Transverse colon (tissue), 4 donors: Measurements from ENCODE around the gene TMCO1. TPM values are rescaled to one million over a fixed set of nuclear protein-coding genes. Genes with fewer than 3 reads are reported as not detected.

Experiments used
- DNase-seq: peaks from one replicate; pipeline ENCODE4 v3.0.0-alpha.2; 2019
- H3K27ac ChIP-seq, 4 donors: fragments of 200-600 bp; sonication (generic); 2 replicates each; pipeline ENCODE4 v1.5.1; 2016 to 2018; ENCODE audit warnings: inconsistent platforms in 4 of 4
- H3K27me3 ChIP-seq: fragments of 200-600 bp; sonication (generic); 2 replicates; pipeline ENCODE4 v1.5.1; 2017; ENCODE audit warnings: inconsistent platforms
- H3K36me3 ChIP-seq, 4 donors: fragments of 200-600 bp; sonication (generic); 2 replicates each; pipeline ENCODE4 v1.5.1; 2017 to 2019; ENCODE audit warnings: inconsistent platforms in 4 of 4
- H3K4me1 ChIP-seq, 4 donors: fragments of 200-600 bp; sonication (generic); 2 replicates each; pipeline ENCODE4 v1.5.1; 2017 to 2020; ENCODE audit warnings: inconsistent platforms in 4 of 4
- H3K4me3 ChIP-seq, 4 donors: fragments of 200-600 bp; sonication (generic); 1 replicate in 1 of 4; 2 replicates in 3 of 4; pipeline versions ENCODE4 v1.5.1 to v1.6.1; 2017 to 2019; ENCODE audit warnings: inconsistent platforms in 4 of 4
- H3K9me3 ChIP-seq, 2 donors: fragments of 200-600 bp; sonication (generic); 2 replicates each; pipeline ENCODE4 v1.5.1; 2017 to 2019; ENCODE audit warnings: inconsistent platforms in 2 of 2
- EP300 ChIP-seq: sonication (generic); formaldehyde crosslinking; IDR thresholded peaks from one replicate; pipeline ENCODE4 v1.6.1; 2017; ENCODE audit warnings: antibody characterized with exemption, low read depth
- POLR2A ChIP-seq: fragments of 450-650 bp; IDR thresholded peaks from one replicate; pipeline ENCODE4 v1.6.1; 2016; ENCODE audit warnings: antibody characterized with exemption, mild to moderate bottlenecking, moderate library complexity
- POLR2AphosphoS5 ChIP-seq, 3 donors: sonication (generic); formaldehyde crosslinking; IDR thresholded peaks; one replicate each; pipeline ENCODE4 v1.6.1; 2016; ENCODE audit warnings: antibody characterized with exemption in 3 of 3
- WGBS, 2 donors: methylation state at CpG; one replicate each; pipeline ENCODE4 v1.1.5; 2018; ENCODE audit warnings: low coverage in 1 of 2; 5-methylcytosine and 5-hydroxymethylcytosine counted together
- in situ Hi-C, 4 donors: fragments of 200-750 bp; cut with MboI; loops; one replicate each; pipeline versions ENCODE4 v1.15.0 to v1.15.1; 2017; ENCODE audit warnings: low sequenced_read_pairs in 3 of 4, low pct_ligation_motif_present in 1 of 4, low pct_unique_long_range_greater_than_20kb in 1 of 4
- intact Hi-C: fragments of 100-400 bp; cut with DNase I; formaldehyde crosslinking; loops from one replicate; pipeline ENCODE4 v1.15.1; 2023; ENCODE audit warnings: low total_unique reads
- total RNA-seq, 4 donors: library from RNA; depleted of rRNA; stranded (reverse); fragments of >200 nt; gene quantifications; one replicate each; pipeline ENCODE4 v1.1.0, GENCODE V29; 2016
- TF ChIP-seq, protein P1 (sequence below), 5 experiments: fragments of 200-600 bp in 3 of 5; fragments of 450-650 bp in 2 of 5; sonication (generic) in 3 of 5; IDR thresholded peaks; 1 replicate in 2 of 5; 2 replicates in 3 of 5; pipeline ENCODE4 v1.5.1; 2016 to 2017; ENCODE audit warnings: antibody characterized with exemption in 5 of 5, inconsistent platforms in 3 of 5, mild to moderate bottlenecking in 2 of 5, moderate library complexity in 1 of 5

Gene TMCO1
- total RNA-seq, 4 donors from 2014 or later = 28.3 to 180 (median 128) TPM

DNA sequence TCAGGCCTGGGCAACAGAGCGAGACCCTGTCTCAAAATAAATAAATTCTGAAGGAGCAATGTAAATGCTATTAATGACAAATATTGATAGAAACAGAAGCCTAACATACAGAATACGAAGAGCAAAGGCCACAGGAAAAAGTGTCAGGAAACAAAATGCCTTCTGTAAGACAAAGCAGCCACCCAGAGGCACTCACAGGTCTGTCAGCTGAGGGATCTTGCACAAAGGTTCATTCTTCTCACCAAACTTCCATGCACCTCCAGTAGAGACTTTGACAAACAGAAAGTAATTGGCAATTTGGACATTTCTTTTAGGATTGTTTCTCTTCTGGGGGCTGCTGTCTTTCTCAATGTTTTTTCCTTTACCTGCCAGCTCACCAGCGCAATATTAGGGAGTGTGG is 69.1 kb downstream of the TMCO1 start:
- Histone ChIP-seq H3K4me3 (no peak overlapping the region), H3K27ac (no peak overlapping the region), H3K36me3 (no peaks in the 10 kb centered on the region), H3K27me3 (peaks cover 3% of the 10 kb centered on the region), H3K4me1 (peaks cover 13 to 29% (median 20%) of the 10 kb centered on the region in 4 donors), H3K9me3 (no peaks in the 10 kb centered on the region)
- TF ChIP-seq EP300 = no peak
- WGBS, 2 donors = 80 to 92% methylated on average over 2 to 3 of the region's 3 CpGs
- in situ Hi-C loops = loop anchor here in 1 of 4 donors (10.0 kb wide), 1 partner anchor 95 kb away; no protein-coding TSS in a partner anchor
- DNase-seq = no peak
- intact Hi-C loops = loop anchor here (10.0 kb wide), 1 partner anchor 55 kb away; no protein-coding TSS in a partner anchor

- Histone ChIP-seq H3K27me3 (no peaks in the 10 kb centered on the region), H3K9me3 (no peaks in the 10 kb centered on the region), H3K36me3 (peaks cover 0 to 5% (median 0%) of the 10 kb centered on the region in 4 donors), H3K4me1 (peaks cover 13 to 29% (median 20%) of the 10 kb centered on the region in 4 donors), H3K27ac (peak overlapping the region; percentile 93 to 96 (median 96)), H3K4me3 (peak overlapping the region; percentile 14 to 69 (median 67))
- in situ Hi-C loops (loop anchor here in 1 of 4 donors (10.0 kb wide), 1 partner anchor 94 kb away; no protein-coding TSS in a partner anchor), intact Hi-C loops (loop anchor here (10.0 kb wide), 1 partner anchor 54 kb away; no protein-coding TSS in a partner anchor)
- no peak for TF ChIP-seq POLR2A
- TF ChIP-seq POLR2AphosphoS5 (IDR thresholded peaks at IDR 0.05) = no peak
- TF ChIP-seq, protein P1, sequence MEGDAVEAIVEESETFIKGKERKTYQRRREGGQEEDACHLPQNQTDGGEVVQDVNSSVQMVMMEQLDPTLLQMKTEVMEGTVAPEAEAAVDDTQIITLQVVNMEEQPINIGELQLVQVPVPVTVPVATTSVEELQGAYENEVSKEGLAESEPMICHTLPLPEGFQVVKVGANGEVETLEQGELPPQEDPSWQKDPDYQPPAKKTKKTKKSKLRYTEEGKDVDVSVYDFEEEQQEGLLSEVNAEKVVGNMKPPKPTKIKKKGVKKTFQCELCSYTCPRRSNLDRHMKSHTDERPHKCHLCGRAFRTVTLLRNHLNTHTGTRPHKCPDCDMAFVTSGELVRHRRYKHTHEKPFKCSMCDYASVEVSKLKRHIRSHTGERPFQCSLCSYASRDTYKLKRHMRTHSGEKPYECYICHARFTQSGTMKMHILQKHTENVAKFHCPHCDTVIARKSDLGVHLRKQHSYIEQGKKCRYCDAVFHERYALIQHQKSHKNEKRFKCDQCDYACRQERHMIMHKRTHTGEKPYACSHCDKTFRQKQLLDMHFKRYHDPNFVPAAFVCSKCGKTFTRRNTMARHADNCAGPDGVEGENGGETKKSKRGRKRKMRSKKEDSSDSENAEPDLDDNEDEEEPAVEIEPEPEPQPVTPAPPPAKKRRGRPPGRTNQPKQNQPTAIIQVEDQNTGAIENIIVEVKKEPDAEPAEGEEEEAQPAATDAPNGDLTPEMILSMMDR (IDR thresholded peaks at IDR 0.05) = peak in 1 of 5 experiments; percentile 16
- TF ChIP-seq EP300 = no peak
- DNase-seq = no peak
- WGBS, 2 donors = 0% methylated on average over 6 to 7 of the region's 7 CpGs
Observed at GRCh38 chr1:165698761-165699052, 70.0 kb downstream of the TMCO1 start.

DNA sequence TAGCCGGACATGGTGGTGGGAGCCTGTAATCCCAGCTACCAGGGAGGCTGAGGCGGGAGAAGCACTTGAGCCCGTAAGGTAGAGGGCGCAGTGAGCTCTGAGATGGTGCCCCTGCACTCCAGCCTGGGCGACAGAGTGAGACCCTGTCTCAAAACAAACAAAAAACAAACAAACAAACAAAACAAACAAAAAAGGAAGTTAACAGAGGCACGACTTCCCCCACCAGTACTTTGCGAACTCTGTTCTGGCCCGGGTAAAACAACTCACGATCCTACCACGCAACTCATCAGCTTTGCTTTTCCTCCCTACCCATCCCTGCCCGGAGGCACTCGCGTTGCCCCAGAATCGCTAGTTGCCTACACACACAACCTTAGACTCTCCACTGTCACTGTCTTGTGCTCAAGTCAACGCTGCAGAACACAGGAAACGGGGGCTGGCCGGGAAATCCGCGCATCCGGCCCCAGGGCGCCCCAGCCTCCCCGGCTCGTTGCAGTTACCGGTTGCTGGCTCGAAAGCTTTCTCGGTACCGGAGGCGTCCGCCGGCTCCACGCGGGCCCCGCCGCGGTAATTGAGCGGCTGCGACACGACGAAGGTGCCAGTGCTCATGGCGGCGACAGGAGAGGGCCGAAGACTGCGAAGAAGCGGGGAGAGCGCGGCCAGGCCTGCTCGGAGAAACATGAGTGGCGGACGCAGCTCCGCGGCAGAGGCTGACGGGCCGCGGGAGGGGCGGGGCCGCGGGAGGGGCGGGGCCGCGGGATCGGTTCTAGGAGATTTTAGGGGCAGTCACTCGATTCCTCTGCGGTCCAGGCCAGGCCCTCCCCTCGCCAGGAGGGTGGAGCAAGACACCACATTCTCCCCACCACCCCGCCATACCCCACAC is 70.5 kb downstream of the TMCO1 start, which contains the start of gene ALDH9A1:
Gene ALDH9A1 (minus strand): TSS at position 682 of the 880 bp plus-strand sequence. CDS start 4 bp downstream, at position 678.
- Histone ChIP-seq H3K27me3 (no peaks in the 10 kb centered on the region), H3K36me3 (peaks cover 0 to 5% (median 0%) of the 10 kb centered on the region in 4 donors), H3K9me3 (no peaks in the 10 kb centered on the region), H3K27ac (peak within 1 kb of the TSS; percentile 93 to 96 (median 96)), H3K4me3 (peak within 1 kb of the TSS; percentile 67 to 69 (median 67)), H3K4me1 (peaks cover 13 to 29% (median 20%) of the 10 kb centered on the region in 4 donors)
- in situ Hi-C loops = loop anchor here in 1 of 4 donors (10.0 kb wide), 1 partner anchor 93 kb away; no protein-coding TSS in a partner anchor
- peak; percentile 93 for DNase-seq
- TF ChIP-seq EP300 (no peak), POLR2AphosphoS5 (IDR thresholded peaks at IDR 0.05) (peak; percentile 94 to 97 (median 95)), POLR2A (peak; percentile 80)
- TF ChIP-seq, protein P1 (IDR thresholded peaks at IDR 0.05) = peak in 4 of 5 experiments; percentile 13 to 48 (median 22)
- WGBS, 2 donors = 0 to 1% methylated on average over 17 to 64 of the region's 65 CpGs
- intact Hi-C loops = loop anchor here (10.0 kb wide), 1 partner anchor 53 kb away; no protein-coding TSS in a partner anchor

- WGBS, 2 donors = 30 to 35% methylated on average over 8 of the region's 8 CpGs
- in situ Hi-C loops (loop anchor here in 1 of 4 donors (10.0 kb wide), 1 partner anchor 93 kb away; no protein-coding TSS in a partner anchor), intact Hi-C loops (loop anchor here (10.0 kb wide), 1 partner anchor 53 kb away; no protein-coding TSS in a partner anchor)
- no peak for TF ChIP-seq POLR2AphosphoS5 (IDR thresholded peaks at IDR 0.05)
- peak overlapping the region; percentile 93 to 96 (median 96) for H3K27ac ChIP-seq
- peaks cover 0 to 5% (median 0%) of the 10 kb centered on the region in 4 donors for H3K36me3 ChIP-seq
- no peaks in the 10 kb centered on the region for H3K9me3 ChIP-seq
- peaks cover 13 to 29% (median 20%) of the 10 kb centered on the region in 4 donors for H3K4me1 ChIP-seq
- DNase-seq = no peak
- H3K27me3 ChIP-seq = no peaks in the 10 kb centered on the region
- peak overlapping the region; percentile 67 to 69 (median 67) for H3K4me3 ChIP-seq
Observed at GRCh38 chr1:165697491-165697880, 71.2 kb downstream of the TMCO1 start.
